OCI-LY7 (cell line): ENCODE results near the gene SLC66A1.

ENCODE experiments used
- CTCF ChIP-seq: fragments of 200-600 bp; sonication (generic); conservative IDR thresholded peaks from 2 replicates; pipeline ENCODE4 v1.5.1; 2014; ENCODE audit warnings: mild to moderate bottlenecking, antibody characterized with exemption, low read length, moderate library complexity, mixed read lengths
- EZH2phosphoT487 ChIP-seq: fragments of 200-600 bp; sonication (generic); IDR thresholded peaks from 2 replicates; pipeline ENCODE4 v1.6.1; 2018; ENCODE audit warnings: low read depth, borderline replicate concordance, mild to moderate bottlenecking, mixed run types, antibody characterized with exemption, low read length, moderate library complexity, mixed read lengths

GRCh38 chr1:19372136-19372514 lies 60.0 kb downstream of the SLC66A1 start:
- TF ChIP-seq CTCF (no peak), EZH2phosphoT487 (no peak)
